ENCODE measurements around the gene TBKBP1.

TBKBP1 gene, protein sequence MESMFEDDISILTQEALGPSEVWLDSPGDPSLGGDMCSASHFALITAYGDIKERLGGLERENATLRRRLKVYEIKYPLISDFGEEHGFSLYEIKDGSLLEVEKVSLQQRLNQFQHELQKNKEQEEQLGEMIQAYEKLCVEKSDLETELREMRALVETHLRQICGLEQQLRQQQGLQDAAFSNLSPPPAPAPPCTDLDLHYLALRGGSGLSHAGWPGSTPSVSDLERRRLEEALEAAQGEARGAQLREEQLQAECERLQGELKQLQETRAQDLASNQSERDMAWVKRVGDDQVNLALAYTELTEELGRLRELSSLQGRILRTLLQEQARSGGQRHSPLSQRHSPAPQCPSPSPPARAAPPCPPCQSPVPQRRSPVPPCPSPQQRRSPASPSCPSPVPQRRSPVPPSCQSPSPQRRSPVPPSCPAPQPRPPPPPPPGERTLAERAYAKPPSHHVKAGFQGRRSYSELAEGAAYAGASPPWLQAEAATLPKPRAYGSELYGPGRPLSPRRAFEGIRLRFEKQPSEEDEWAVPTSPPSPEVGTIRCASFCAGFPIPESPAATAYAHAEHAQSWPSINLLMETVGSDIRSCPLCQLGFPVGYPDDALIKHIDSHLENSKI

DNA sequence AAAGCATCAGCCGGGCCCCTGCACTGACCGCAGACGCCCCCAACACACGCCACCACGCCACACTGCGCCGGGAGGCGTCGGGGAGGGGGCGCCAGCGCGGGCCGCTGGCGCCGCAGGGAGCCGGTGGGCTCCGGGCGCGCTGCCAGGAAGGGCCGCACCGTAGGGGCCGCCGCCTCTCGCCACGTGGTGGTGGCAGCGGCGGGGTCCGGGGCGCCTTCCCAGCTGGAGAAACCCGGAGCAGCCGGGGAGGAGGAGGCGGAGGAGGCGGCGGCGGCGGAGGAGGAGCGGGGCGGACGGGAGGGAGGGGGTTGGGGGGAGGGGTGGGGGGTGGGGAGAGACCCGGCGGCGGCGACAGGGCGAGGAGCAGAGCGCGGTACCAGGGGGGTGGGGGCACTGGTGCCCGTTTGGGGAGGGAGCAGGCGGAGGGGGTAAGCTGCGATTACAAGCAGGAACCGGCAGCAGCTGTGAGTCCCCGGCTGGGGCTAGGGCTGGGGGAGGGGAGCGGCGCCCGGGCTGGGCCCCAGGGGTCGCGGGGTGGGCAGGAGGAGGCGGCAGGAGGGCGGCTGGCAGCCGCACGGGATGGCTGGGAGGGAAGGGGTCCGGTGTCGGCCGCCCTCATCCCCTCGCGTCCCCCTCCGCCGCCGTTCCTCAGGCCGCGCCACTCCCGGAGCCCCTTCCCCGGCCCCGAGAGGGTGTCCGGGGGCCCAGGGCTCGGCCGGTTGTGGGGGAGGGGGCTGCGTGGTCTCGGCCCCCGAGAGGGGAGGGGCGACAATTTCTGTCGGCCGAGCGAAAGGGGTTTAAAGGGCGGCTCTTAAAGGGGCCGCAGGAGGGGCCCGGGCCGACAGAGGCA lies at the start of gene TBKBP1:
Gene TBKBP1 (plus strand): TSS at position 431 of the 850 bp plus-strand sequence. CDS start 1,952 bp downstream, outside the sequence.
- no peak for DNase-seq (ENCODE audit: low read depth in 2 of 3, low spot score in 2 of 3)

DNA sequence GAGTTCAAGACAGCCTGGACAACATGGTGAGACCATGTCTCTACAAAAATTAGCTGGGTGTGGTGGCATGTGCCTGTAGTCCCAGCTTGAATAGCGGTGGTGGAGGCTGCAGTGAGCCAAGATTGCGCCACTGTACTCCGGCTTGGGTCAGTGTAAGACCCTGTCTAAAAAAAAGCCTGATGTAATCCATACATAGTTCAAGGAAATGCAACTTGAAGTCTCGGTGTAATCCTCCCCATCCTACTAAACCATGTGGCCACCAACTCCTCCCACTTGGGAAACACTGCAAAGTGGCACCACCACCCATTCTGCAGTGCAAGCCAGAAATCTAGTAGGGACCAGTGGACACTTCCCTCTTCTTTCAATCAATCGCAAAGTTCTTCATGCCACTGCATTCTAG lies 49.6 kb upstream of the TBKBP1 start:
- no peak for DNase-seq (ENCODE audit: low read depth in 2 of 3, low spot score in 2 of 3)

DNA sequence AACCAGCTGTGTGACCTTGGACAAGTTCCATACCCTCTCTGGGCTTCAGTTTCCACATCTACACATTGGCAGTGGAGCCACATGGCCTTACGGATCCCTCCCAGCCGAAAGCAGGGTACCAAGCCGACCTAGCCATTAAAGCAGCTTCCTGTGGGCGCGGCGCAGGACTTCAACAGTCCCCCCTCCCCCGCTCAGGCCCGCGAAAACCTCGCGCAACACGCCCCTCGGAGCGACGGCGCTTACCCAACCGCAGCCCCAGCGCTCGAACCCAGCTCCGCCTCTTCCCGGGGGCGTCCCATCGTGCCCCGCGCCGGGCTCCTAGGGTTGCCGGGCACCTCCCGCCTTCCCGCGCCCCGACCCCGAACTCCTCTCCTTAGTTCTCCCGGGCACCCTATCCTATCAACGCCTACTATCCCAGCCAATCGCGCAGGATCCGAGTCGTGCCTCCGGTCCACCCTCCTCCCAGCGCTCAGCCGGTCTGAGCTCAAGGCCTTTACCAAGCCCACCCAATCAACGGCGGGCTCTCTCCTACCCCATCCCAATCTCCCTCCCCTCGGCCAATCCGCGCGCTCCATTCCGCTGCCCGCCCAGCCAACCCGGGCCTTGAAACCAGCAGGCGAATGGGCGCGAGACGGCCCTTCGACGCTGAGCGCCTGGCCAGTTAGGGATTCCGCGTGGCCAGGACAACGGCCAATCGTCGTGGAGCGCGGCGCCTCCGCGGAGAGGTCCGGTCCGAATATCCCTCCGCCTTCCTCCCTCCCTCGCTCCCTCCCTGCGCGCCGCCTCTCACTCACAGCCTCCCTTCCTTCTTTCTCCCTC lies 44.6 kb upstream of the TBKBP1 start, which contains the start of gene KPNB1:
Gene KPNB1 (plus strand): TSS at position 767 of the 819 bp plus-strand sequence. CDS start 326 bp downstream, outside the sequence.
- DNase-seq (ENCODE audit: low read depth in 2 of 3, low spot score in 2 of 3), result peak; percentile 84 to 97 (median 97)

DNA sequence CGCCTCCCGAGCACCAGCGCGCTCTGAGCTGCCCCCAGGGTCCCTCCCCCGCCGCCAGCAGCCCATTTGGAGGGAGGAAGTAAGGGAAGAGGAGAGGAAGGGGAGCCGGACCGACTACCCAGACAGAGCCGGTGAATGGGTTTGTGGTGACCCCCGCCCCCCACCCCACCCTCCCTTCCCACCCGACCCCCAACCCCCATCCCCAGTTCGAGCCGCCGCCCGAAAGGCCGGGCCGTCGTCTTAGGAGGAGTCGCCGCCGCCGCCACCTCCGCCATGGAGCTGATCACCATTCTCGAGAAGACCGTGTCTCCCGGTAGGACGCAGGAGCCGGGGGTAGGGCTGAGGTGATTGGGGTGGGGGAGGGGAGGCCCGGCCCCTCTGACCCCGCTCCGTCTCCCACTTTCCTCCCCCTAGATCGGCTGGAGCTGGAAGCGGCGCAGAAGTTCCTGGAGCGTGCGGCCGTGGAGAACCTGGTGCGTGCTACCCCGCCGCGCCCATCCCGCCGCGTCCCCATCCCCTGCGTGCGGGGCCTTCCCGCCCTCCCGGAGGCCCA lies 43.9 kb upstream of the TBKBP1 start:
- DNase-seq (ENCODE audit: low read depth in 2 of 3, low spot score in 2 of 3), result peak in 1 of 3 experiments; percentile 28

DNA sequence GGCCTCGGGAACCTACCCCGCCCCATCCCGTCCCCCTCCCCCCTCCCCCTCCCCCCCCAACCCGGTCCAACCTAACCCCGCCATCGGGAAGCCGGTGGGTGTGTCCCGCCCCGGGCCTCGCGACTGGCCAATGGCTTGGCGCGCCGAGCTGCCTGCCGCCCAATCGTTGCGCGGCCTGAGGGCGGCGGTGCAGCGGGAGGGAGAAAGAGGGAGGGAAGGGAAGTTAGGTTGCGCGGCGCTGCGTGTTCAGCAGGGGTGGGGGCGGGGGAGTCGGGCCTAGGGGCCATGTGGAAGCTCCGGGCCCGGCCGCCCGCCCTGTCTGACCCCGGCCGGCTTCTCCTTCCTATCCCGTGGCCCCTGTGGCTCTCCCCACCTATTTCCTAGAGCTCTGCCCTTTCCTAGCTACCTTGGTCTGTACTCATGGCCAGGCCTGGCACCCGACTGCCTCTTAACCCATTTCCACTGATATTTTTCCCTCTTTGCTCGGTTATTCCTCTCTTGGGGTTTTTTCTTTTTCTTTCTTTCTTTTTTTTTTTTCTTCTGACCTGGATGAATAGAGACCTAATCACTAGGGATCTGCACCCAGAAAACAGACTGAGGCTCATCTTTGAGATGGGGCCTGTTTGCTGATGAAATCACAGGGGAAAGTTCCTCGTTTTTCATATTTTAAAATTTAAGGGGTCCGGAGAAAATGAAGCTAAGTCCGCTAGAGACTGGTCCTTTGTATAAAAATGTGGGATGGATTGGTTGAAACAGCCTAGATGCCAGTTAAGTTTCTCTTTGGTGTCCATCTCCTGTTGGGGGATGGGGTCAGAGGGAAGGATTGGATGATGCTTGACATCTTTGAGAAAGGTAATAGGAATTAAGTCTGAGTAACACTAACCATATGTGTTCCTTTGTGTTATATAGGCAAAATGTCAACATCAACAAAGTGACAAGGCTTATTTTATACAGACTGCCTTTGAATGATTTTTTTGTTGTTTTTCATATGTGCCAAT lies 43.1 kb upstream of the TBKBP1 start:
- peak; percentile 69 to 93 (median 88) for DNase-seq (ENCODE audit: low read depth in 2 of 3, low spot score in 2 of 3)

DNA sequence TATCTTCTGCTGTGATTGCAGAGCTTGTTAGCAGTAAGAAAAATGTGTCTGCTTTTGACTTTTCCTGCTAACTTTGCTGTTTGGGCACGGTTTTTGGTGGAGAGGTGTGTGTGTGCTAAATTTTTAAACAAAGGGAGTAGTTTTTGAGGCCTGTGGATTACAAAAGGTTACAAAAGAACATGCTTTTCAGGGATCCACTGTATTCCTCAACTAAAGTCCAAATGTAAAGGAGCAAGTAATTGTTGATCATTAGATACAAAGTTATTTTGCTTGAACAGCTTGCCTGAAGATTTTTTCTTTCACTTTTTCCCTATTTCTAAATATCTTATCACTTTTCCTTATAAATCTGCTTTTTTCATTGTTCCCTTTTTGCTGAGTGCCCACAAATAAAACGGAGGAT lies 42.3 kb upstream of the TBKBP1 start:
- no peak for DNase-seq (ENCODE audit: low read depth in 2 of 3, low spot score in 2 of 3)

DNA sequence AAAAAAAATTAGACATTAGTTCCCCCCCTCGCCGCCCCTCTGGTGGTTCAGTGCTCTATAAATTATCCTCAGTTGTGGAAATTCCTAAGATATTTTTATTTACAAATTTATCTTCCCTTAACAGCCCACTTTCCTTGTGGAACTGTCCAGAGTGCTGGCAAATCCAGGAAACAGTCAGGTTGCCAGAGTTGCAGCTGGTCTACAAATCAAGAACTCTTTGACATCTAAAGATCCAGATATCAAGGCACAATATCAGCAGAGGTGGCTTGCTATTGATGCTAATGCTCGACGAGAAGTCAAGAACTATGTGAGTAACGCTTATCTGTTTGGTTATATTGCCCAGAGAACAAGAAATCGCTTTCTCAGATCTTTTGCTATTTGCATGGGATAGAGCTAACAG lies 41.4 kb upstream of the TBKBP1 start:
- no peak for DNase-seq (ENCODE audit: low read depth in 2 of 3, low spot score in 2 of 3)

DNA sequence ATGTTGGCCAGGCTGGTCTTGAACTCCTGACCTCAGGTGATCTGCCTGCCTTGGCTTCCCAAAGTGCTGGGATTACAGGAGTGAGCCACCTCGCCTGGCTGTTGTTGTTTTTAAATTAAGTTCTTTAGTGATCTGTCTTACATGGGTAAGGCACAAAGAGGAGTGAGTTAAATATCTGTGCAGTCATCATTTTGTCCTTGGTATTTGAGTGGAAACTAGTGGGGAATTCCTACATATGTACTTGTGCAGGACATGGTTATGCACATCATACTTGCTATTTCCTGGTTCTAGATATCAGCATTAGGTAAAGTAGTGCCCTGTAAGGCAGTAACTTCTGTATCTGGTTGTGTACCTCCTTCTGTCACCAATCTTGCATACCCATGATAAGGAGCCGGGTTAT lies 40.5 kb upstream of the TBKBP1 start:
- DNase-seq (ENCODE audit: low read depth in 2 of 3, low spot score in 2 of 3), result no peak

DNA sequence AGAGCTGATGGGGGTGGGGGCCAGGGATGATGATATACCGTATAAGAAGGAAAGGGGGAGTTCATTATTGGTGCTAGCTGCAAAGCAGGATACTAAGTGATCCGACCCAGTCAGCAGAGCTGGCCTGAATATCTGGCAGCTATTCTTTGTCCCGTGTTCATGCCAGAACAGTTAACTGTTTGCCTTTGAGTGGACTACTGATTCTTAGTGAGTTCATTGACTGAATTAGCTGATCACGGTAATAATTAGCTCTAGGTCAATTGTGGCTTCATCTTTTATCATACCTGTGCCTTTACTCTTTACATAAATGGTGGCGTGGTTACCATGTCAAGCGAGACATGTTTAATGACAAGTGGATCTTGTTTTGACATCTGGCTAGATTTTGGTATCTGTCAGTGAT lies 39.0 kb upstream of the TBKBP1 start:
- DNase-seq (ENCODE audit: low read depth in 2 of 3, low spot score in 2 of 3), result no peak

DNA sequence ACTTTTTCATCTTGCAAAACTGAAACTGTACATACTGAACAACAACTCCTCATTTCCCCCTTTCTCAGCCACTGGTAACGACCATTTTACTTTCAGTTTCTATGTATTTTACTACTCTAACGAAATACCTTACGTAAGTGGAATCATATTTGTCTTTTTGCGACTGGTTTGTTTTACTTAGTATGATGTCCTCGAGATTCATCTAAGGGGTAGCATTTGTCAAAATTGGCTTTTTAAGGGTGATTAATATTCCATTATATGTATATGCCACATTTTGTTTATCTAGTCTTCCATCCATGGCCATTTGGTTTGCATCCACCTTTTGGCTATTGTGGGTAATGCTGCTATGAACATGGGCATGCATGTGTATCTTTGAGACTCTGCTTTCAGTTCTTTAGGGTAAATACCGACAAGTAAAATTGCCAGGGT lies 33.9 kb upstream of the TBKBP1 start:
- DNase-seq (ENCODE audit: low read depth in 2 of 3, low spot score in 2 of 3), result no peak

DNA sequence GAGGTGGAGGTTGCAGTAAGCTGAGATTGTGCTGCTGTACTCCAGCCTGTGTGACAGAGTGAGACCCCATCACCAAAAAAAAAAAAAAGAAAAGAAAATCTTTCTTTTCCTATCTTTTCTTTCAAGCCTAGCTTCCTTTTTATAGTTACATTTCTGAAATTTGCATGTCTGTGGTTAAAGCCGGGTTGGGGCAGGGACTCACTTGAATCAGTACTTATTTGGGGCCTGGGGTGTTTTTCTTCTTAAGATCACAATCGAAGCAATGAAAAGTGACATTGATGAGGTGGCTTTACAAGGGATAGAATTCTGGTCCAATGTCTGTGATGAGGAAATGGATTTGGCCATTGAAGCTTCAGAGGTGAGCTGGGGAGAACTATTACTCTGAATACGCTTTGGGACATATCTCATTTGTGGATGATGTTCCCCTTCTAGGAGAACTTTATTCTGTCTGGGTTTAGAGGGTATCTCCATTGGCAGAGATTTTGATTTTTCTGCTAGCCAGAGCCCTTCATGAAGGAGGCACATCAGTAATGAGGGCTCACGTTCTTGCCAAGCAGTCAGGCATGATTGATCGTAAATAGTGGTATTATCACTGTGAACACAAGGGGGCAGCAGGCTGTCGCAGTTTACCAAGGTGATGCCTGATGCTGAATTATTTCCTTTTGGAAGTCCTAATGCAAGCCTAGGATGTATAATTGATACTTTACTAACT lies 29.9 kb upstream of the TBKBP1 start:
- peak in 1 of 3 experiments; percentile 33 for DNase-seq (ENCODE audit: low read depth in 2 of 3, low spot score in 2 of 3)

DNA sequence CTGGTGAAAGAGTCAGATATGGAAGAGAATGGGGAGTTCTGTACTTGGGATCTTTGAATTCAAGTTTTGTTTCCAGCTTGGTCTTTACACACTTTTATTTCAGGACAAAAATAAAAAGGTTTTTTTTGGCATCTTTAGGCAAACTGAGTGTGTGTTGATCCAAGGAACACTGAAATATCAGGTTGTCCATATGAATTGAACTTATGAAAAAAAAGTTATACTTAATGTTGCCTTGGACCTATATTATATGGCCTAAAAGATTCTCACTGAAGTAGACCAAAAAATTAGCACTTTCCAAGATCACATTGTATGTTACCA lies 29.4 kb upstream of the TBKBP1 start:
- DNase-seq (ENCODE audit: low read depth in 2 of 3, low spot score in 2 of 3), result no peak

DNA sequence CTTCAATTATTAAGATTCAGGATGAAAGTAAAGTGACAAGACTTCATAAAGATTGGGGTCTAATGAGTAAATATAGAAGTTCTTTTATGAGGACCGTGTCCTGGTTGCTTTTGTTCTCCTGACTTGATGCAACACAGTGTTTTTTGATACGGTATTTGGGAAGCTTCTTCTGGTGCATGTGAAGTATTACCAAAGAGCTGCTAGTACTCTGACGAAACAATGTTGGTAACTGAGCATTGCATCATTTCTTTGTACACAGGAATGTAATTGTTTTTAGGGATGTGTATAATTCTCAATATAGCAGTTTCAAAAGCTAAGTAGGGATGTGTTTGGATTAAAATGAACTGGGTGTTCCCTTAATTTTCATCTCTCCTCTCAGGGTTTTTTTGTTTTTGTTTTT lies 28.3 kb upstream of the TBKBP1 start:
- DNase-seq (ENCODE audit: low read depth in 2 of 3, low spot score in 2 of 3), result no peak

DNA sequence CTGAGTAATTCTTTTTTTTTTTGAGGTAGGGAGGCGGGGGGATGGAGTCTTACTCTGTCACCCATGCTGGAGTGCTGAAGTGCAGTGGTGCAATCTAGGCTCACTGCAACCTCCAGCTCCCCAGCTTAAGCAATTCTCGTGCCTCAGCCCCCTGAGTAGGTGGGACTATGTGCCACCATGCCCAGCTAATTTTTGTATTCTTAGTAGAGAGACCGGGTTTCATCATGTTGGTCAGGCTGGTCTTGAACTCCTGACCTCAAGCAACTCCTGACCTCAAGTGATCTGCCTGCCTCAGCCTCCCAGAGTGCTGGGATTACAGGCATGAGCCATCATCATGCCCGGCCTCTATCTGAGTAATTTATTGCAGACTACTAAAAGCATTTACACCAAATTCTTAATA lies 24.9 kb upstream of the TBKBP1 start:
- DNase-seq (ENCODE audit: low read depth in 2 of 3, low spot score in 2 of 3), result no peak

DNA sequence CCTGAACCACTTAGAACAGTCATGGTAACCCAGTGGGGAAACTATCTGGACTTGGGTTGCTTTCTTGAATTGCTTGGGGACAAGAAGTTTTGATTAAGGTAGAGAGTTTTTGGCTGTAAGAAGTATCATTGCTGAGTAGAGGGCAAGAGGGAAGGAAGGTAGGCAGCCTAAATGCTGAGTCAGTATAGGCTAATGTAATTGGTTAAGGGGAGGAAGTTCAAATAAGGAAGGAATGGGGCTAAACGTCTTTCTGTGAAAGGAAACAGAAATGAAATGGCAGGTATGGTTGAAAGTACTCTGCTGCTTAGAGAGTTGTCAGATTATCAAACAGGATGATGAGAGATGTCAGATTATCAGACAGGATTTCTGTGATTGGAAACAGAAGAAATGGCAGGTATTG lies 23.9 kb upstream of the TBKBP1 start:
- DNase-seq (ENCODE audit: low read depth in 2 of 3, low spot score in 2 of 3), result no peak

DNA sequence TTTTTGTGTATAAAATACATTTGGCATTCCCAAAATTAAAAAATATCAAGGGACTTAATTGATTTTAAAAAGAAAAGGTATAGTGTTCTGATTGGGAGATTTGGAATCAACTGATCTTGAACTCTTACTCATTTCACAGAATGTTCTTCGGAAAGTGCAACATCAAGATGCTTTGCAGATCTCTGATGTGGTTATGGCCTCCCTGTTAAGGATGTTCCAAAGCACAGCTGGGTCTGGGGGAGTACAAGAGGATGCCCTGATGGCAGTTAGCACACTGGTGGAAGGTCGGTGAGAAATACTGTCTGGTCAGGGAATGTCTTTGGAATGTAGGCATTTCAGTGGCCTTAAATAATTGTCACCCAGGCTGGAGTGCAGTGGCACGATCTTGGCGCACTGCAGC lies 19.5 kb upstream of the TBKBP1 start:
- no peak for DNase-seq (ENCODE audit: low read depth in 2 of 3, low spot score in 2 of 3)

DNA sequence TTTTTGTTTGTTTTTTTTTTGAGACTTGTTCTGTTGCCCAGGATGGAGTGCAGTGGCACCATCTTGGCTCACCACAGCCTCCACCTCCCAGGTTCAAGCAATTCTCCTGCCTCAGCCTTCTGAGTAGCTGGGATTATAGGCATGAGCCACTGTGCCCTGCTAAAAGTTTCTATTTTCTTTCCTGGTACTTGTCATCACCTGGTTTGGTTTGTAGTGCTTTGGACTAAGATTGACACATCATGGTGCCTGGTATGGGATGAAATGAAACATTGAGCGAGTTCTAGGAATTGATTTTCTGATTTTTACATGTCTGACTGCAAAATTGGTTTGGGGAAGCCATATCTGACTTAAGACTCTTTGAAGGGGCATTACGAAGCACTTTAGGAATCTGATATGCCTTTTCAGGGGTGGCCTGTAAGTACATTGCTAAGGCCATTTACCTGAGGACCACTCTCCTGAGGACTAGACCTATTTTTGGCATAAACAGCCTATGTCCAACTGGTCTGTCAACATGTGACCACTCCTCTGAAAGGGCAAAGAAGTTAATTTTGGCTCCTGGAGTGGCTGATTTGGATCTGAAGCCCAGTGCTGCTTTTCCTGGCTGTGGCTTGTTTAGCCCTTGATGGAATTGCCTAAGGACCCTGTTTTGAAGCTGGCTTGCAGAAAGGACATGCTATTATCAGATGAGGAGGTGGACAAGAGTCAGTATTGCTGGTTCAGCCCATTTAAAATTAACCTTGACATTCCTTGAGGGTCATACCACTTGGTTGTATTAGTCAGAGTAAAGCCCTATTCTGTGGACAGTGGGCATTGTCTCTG lies 18.4 kb upstream of the TBKBP1 start:
- DNase-seq (ENCODE audit: low read depth in 2 of 3, low spot score in 2 of 3), result no peak

DNA sequence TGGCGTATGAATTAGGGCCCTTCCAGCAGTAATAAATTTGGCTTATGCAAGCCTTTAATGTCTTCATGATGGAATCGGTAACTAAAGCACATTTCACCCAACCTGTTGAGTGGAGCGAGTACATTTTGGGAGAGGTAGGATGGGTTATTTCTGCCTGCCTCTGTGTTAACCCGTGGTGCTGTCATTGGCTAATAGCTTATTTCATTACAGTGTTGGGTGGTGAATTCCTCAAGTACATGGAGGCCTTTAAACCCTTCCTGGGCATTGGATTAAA lies 17.8 kb upstream of the TBKBP1 start:
- DNase-seq (ENCODE audit: low read depth in 2 of 3, low spot score in 2 of 3), result no peak
